Kidney (tissue), 14 donors: Measurements from ENCODE around the gene C11orf71. TPM values are rescaled to one million over a fixed set of nuclear protein-coding genes. Genes with fewer than 3 reads are reported as not detected.

ENCODE experiments used
- DNase-seq, 5 donors: peaks; one replicate each; pipeline ENCODE4 v3.0.0-alpha.2; 2013 to 2020
- FAIRE-seq: peaks from 2 replicates; lab custom pipeline; 2012; peaks lifted over from hg19 to GRCh38; lab: Jason Lieb, UNC
- H3K27ac ChIP-seq, 2 donors: one replicate each; pipeline ENCODE4 v1.7.0; 2013; ENCODE audit warnings: low read depth in 2 of 2, low read length in 2 of 2, inconsistent platforms in 1 of 2
- H3K27me3 ChIP-seq: one replicate; pipeline ENCODE4 v1.7.1; 2013; ENCODE audit warnings: low read length, inconsistent platforms; ENCODE audit not compliant: control insufficient read depth, insufficient read depth
- H3K36me3 ChIP-seq, 3 donors: one replicate each; pipeline versions ENCODE4 v1.7.0 to v1.7.1; 2013; ENCODE audit warnings: low read length in 3 of 3, control low read depth in 1 of 3, inconsistent platforms in 1 of 3; ENCODE audit not compliant: insufficient read depth in 3 of 3, control insufficient read depth in 2 of 3
- H3K4me1 ChIP-seq, 3 donors: one replicate each; pipeline versions ENCODE4 v1.7.0 to v1.7.1; 2013; ENCODE audit warnings: low read length in 3 of 3, inconsistent platforms in 1 of 3, low read depth in 1 of 3; ENCODE audit not compliant: control insufficient read depth in 2 of 3, insufficient read depth in 2 of 3
- H3K4me3 ChIP-seq, 3 donors: one replicate each; pipeline versions ENCODE4 v1.7.0 to v1.8.1; 2013; ENCODE audit warnings: low read length in 3 of 3, control low read depth in 1 of 3, inconsistent platforms in 1 of 3
- H3K9ac ChIP-seq, 3 donors: one replicate each; pipeline versions ENCODE4 v1.7.0 to v1.7.1; 2013; ENCODE audit warnings: low read length in 3 of 3, control low read depth in 1 of 3, inconsistent platforms in 1 of 3
- H3K9me3 ChIP-seq, 3 donors: one replicate each; pipeline versions ENCODE4 v1.7.0 to v1.7.1; 2013; ENCODE audit warnings: low read length in 3 of 3, control low read depth in 1 of 3, inconsistent platforms in 1 of 3; ENCODE audit not compliant: control insufficient read depth in 2 of 3, insufficient read depth in 1 of 3
- CTCF ChIP-seq: IDR thresholded peaks from 3 replicates; pipeline ENCODE4 v1.5.1; 2012; ENCODE audit warnings: mild to moderate bottlenecking, moderate library complexity, borderline replicate concordance; ENCODE audit not compliant: insufficient read depth; ENCODE audit errors: extremely low read depth
- intact Hi-C: fragments of 100-400 bp; cut with DNase I; formaldehyde crosslinking; loops from one replicate; pipeline ENCODE4 v1.11.1; 2022
- polyA plus RNA-seq: library from polyadenylated mRNA; stranded (reverse); fragments of 350-450 nt; fragmentation: Illumina TruSeq; extraction: RNeasy Lipid Tissue Mini Kit (QIAGEN cat#74804); gene quantifications from one replicate; pipeline ENCODE4 v1.2.3, GENCODE V29; 2014; ENCODE audit warnings: low read depth, low replicate concordance; ENCODE audit not compliant: insufficient read depth
- total RNA-seq: library from RNA; stranded (reverse); fragmentation: NEBNext Ultra II Directional; extraction: Animal tissue kit (Norgen Biotek cat#: 25700); gene quantifications from one replicate; pipeline ENCODE4 v1.2.1, GENCODE V29; 2021
- donor health status: control.
- donor health status: control.
- donor health status: control.
- donor health status: control.
- donor health status: control.
- donor health status: DM: yes; HTN: yes; CAD: no.
- donor health status: Normal renal cell carcinoma (clear cell type).

Gene C11orf71
- total and polyA plus RNA-seq, 2 donors from 2014 or later, result 12.3 to 21.2 TPM

GRCh38 chr11:114368918-114369680 lies 31.2 kb downstream of the C11orf71 start:
- H3K4me3 ChIP-seq, result no peak overlapping the region
- no peaks in the 10 kb centered on the region for H3K27me3 ChIP-seq
- H3K36me3 ChIP-seq, result no peaks in the 10 kb centered on the region
- no peaks in the 10 kb centered on the region for H3K4me1 ChIP-seq
- no peak for TF ChIP-seq CTCF
- intact Hi-C loops, result no loop called here
- H3K9ac ChIP-seq, result no peak overlapping the region
- H3K27ac ChIP-seq, result no peak overlapping the region
- no peaks in the 10 kb centered on the region for H3K9me3 ChIP-seq
- FAIRE-seq (no peak), DNase-seq (no peak)

GRCh38 chr11:114367244-114367957 lies 32.9 kb downstream of the C11orf71 start:
- Histone ChIP-seq H3K4me3 (no peak overlapping the region), H3K4me1 (no peaks in the 10 kb centered on the region), H3K9me3 (no peaks in the 10 kb centered on the region), H3K9ac (no peak overlapping the region), H3K36me3 (no peaks in the 10 kb centered on the region), H3K27me3 (no peaks in the 10 kb centered on the region), H3K27ac (no peak overlapping the region)
- TF ChIP-seq CTCF, result no peak
- DNase-seq (no peak), FAIRE-seq (no peak)
- intact Hi-C loops, result no loop called here

GRCh38 chr11:114366331-114367243 lies 33.7 kb downstream of the C11orf71 start:
- FAIRE-seq, result no peak
- Histone ChIP-seq H3K36me3 (no peaks in the 10 kb centered on the region), H3K9me3 (no peaks in the 10 kb centered on the region), H3K4me1 (no peaks in the 10 kb centered on the region), H3K27me3 (no peaks in the 10 kb centered on the region), H3K9ac (no peak overlapping the region), H3K4me3 (no peak overlapping the region), H3K27ac (no peak overlapping the region)
- peak in 1 of 5 donors; percentile 6 for DNase-seq
- intact Hi-C loops, result no loop called here
- no peak for TF ChIP-seq CTCF
